ENCODE results near the gene GNG7.
"Not testable (repeated sequence)": the region's sequence is repeated elsewhere in the genome, so short reads cannot be mapped to it uniquely, and the experiment has no call there.

The GNG7 gene

GRCh38 chr19:2591537-2592291 lies 110.8 kb downstream of the GNG7 start:
- no peak for DNase-seq

GRCh38 chr19:2590630-2591399 lies 111.7 kb downstream of the GNG7 start:
- DNase-seq, result no peak

- DNase-seq, result no peak
Measured at GRCh38 chr19:2589441-2589840, 113.1 kb downstream of the GNG7 start.

- no peak for DNase-seq
Measured at GRCh38 chr19:2588081-2588777, 114.3 kb downstream of the GNG7 start.

- no peak for DNase-seq
Measured at GRCh38 chr19:2587001-2587719, 115.3 kb downstream of the GNG7 start.

- DNase-seq, result no peak
Measured at GRCh38 chr19:2586196-2586595, 116.3 kb downstream of the GNG7 start.

GRCh38 chr19:2584002-2584401 lies 118.5 kb downstream of the GNG7 start:
- no peak for DNase-seq

GRCh38 chr19:2582984-2583956 lies 119.2 kb downstream of the GNG7 start:
- DNase-seq, result no peak

GRCh38 chr19:2580396-2580795 lies 122.1 kb downstream of the GNG7 start:
- DNase-seq, result not testable (repeated sequence)

- no peak for DNase-seq
Measured at GRCh38 chr19:2579678-2580280, 122.7 kb downstream of the GNG7 start.

- DNase-seq, result peak; percentile 48
Measured at GRCh38 chr19:2578901-2579677, 123.4 kb downstream of the GNG7 start.

GRCh38 chr19:2578391-2578890 lies 124.1 kb downstream of the GNG7 start:
- no peak for DNase-seq

- DNase-seq, result no peak
Measured at GRCh38 chr19:2577722-2578335, 124.7 kb downstream of the GNG7 start.

GRCh38 chr19:2575734-2576481 lies 126.6 kb downstream of the GNG7 start:
- no peak for DNase-seq

GRCh38 chr19:2574971-2575630 lies 127.4 kb downstream of the GNG7 start:
- no peak for DNase-seq

GRCh38 chr19:2574478-2574931 lies 128.0 kb downstream of the GNG7 start:
- DNase-seq, result no peak

- DNase-seq, result no peak
Measured at GRCh38 chr19:2573916-2574315, 128.6 kb downstream of the GNG7 start.

GRCh38 chr19:2572152-2572551 lies 130.3 kb downstream of the GNG7 start:
- DNase-seq, result not testable (repeated sequence)

All from activated CD4-positive, alpha-beta T cell treated with anti-CD3 and anti-CD28 coated beads, Interleukin-2, amount 50 U/mL, for 16 hours (primary cell).